HG03159 (cell line): ENCODE measurements around the gene ISLR.
"Not testable (repeated sequence)": the region's sequence is repeated elsewhere in the genome, so short reads cannot be mapped to it uniquely, and the experiment has no call there.

ENCODE experiments used
- ATAC-seq: cut with Tn5 transposase; IDR thresholded peaks from one replicate; pipeline ENCODE4 v1.9.1; 2021; ENCODE audit warnings: mild to moderate bottlenecking, moderate library complexity; ENCODE audit not compliant: unreplicated experiment

ISLR gene

DNA sequence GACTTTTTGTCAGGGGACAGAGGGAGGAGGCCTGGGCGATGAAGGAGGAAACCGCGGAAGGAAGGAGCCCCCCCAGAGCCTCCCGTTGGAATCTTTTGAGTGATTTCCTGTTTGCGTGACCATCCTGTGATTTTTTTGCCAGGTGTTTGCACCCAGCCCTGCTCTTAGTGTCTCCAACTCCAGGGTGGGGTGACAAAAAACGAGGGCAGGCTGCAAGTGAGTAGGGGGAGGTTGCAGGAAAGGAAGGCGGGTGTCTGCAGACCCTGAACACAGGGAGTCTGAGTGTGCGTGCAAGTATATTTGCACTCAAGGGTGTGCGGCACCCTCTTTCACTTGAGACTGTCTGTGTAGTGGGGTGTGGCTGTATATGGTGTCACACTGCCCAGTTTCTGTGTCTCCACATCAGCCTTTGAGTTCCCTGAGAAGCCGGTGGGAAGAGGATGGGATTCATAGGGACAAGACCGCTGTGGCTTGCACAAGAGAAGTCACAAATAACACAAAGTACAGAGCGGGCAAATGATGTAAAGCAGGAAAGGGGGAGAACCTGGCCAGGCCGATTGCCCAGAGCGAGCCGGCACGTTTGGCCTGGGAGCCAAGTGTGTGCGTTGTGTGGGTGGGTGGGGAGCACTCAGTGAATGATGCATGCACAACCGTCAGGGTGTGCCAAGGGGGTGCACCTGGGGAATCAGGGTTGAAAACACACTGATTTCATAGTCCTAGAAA is 36.5 kb upstream of the ISLR start:
- ATAC-seq = no peak

DNA sequence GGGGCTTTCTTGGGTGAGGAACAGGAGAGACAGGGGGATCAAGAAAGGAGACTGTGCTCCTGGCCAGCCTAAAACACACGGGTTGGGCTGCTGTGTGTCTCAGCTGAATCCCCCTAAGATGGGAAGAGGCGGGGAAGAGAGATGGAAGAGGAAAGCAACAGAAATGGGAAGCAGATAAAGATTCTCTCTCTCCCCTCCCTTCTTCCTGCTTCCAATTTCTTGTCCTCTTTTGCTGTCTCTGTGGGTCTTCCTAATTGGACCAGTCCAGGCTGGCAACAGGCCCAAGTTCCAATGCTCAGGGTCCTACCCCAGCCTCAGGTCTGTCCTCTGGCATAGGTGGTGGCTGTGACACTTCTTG is 36.0 kb upstream of the ISLR start:
- no peak for ATAC-seq

GRCh38 chr15:74138642-74139041 is 34.9 kb upstream of the ISLR start:
- no peak for ATAC-seq

DNA sequence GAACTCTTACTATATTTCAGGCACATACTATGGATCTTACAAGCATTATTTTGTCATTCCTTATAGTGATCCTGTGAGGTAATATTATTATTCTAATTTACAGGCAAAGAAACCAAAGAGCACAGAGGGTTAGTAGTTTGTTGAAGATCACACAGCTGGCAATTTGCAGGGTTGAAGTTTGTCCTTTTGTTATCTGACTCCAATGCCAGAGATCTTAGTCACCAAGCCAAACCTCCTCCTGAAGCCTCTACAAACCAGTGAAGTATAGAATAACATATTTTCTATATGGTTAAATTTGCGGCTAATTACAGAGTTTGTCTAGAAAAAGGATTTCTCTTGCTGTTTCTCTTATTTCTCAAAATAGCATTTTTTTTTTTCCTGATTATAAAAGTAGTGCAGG is 31.9 kb upstream of the ISLR start:
- ATAC-seq = no peak

- no peak for ATAC-seq
Observed at GRCh38 chr15:74144153-74144775, 29.2 kb upstream of the ISLR start.

DNA sequence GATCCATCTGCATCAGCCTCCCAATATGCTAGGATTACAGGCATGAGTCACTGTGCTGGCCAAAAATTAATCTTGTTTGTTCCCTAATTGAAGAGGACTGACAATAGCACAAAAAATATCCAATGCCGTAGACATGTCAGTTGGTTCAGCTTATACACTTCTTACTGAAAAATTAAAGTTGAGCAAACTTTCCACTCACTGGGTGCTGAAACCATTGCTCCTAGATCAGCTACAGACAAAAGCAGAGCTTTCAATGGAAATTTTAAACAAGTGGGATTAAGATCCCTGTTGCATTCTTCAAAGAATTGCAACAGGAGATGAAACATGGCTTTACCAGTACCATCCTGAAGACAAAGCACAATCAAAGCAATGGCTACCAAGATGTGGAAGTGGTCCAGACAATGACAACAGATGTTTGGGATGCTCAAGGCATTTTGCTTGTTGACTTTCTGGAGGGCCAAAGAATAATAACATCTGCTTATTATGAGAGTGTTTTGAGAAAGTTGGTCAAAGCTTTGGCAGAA is 27.2 kb upstream of the ISLR start:
- no peak for ATAC-seq

GRCh38 chr15:74147051-74147450 is 26.5 kb upstream of the ISLR start:
- ATAC-seq = no peak

GRCh38 chr15:74155766-74156417 is 17.6 kb upstream of the ISLR start:
- ATAC-seq = no peak

- no peak for ATAC-seq
Observed at GRCh38 chr15:74156678-74157411, 16.7 kb upstream of the ISLR start.

DNA sequence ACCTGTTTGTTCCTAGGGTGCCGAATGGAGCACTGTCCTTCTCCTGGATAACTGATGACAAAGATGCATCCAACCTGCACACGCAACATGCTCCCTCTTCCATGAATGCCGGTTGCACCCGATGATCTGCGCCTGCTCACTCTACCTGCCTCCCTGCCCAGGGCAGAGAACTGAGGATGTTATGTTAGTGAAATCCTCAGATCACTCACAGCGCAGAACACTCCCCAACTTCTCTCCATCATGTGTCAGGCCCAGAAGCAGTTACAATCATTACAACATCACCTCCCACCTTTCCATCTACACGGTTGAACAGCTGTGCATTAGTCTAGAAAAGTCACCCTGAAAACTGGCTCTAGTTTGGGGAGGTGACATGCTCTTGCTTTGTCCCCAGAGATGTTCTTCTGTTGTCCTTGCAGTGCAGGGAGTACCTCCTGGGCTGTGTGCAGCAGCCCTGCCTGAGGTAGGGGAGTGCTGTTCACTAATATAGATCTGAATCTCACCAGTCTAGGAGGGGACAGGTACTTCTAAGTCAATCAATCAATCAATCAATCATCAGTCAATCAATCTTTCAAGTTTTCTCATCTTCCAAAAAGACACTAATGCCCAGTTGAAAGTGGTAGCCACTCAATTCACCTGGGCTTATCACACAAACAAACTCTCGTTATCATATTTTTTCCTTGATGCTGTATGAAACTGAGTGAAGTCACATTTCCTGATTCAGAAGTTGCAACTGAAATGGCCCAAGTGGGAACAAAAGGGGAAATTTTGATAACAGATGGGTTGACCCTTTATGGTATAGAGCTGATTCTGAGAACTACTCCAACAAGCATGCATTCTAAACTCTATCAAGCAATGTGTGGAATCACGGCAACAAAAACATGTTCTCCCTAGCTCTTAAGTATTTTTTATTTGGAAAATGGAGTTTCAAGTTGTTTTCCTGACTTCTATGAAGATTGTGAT is 15.4 kb upstream of the ISLR start:
- ATAC-seq = no peak

GRCh38 chr15:74158855-74159650 is 14.5 kb upstream of the ISLR start:
- no peak for ATAC-seq

DNA sequence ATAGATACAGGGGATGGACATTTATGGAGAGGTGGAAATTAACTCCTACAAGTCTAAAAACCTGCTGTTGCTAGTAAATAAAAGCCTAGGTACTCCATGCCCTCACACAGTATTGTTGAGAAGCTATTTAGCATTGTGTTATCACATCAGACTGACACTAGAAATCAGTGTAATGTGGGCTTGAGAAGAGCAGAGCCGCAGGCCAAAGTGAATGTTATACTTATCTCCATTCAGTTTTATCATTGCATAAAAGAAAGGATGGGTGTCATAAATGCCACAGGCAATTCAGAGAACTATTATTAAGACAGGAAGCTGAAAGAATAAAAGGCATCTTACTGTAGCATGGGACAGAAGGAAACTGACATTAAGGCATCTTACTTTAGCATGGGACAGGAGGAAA is 13.7 kb upstream of the ISLR start:
- no peak for ATAC-seq

DNA sequence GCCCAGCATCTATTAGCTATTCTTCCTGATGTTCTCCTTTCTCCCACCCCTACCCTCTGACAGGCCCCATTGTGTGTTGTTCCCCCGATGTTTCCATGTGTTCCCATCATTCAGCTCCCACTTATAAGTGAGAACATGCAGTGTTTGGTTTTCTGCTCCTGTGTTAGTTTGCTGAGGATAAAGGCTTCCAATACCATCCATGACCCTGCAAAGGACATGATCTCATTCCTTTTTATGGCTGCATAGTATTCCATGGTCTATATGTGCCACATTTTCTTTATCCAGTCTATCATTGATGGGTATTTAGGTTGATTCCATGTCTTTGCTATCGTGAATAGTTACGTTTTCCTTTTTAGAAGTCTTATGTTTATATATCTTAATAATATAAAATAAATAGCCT is 13.1 kb upstream of the ISLR start:
- not testable (repeated sequence) for ATAC-seq

GRCh38 chr15:74162195-74162536 is 11.3 kb upstream of the ISLR start:
- ATAC-seq = not testable (repeated sequence)

DNA sequence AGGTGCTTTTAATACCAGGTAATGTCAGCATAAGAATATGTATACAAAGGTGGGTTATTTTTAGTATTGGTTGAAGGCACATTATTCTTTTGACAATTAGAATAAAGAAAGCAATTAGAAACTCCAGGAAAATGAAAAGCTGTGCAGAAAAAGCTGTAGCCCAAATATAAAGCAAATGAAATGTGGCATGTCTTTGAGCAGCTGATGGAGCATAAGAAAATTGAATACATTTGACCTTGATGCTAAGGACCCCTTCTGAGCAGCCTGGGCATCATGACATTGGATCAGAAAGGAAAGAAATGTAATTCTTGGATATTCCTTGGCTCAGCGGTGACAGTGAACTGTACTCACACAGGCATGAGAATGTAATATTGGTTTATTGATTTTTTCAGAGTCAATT is 8.0 kb upstream of the ISLR start:
- ATAC-seq = no peak

DNA sequence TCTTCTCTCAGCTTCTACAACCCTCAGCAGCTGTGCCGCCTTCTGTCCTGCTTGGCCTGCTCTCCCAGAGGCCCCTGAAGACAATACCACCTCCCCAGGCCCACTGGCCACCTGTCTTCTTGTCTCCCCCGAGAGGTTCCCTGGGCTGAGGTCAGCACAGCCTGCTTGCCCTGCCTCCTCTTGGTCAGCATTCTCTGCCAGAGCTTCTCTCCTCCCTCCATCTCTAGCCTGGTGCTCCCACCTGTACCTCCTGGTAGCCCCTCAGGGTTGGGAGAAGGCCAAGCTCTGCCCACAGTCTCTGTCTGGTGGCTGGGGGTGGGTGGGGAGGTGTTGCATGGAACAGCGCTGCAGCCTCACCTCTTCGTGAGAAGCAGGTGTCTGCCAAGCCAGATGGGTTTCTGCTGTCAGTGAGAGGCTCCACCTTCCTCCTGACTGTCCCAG is 5.6 kb upstream of the ISLR start:
- ATAC-seq = no peak

DNA sequence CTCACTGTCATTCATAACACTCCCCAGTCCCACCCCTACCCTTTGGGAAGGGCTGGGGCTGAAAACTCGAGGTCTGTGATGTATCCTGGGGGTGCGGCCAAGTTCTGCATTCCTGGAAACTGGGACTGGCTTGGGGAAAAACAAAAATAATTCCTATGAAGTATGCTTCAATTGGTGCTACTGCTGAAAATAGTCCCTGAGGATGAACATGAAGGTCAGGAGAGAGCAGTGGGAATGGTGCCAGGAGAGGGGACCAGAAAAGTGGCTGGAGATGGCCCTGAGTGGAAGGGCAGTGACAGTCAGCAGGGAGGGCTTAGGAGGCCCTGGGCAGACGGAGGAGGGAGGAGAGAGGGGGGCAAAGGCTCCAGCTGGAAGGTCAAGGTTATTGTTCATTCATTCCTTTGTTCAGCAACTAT is 4.8 kb upstream of the ISLR start:
- ATAC-seq = no peak

GRCh38 chr15:74170071-74170844 is 3.3 kb upstream of the ISLR start:
- ATAC-seq = no peak
